Mesodermal cell (in vitro differentiated cells): ENCODE measurements around the gene BPIFB3.

ENCODE experiments used
- H3K27ac ChIP-seq: 2 replicates; pipeline ENCODE4 v1.7.0; 2013; ENCODE audit warnings: mild to moderate bottlenecking, low read depth, low read length, moderate library complexity; ENCODE audit not compliant: severe bottlenecking
- H3K36me3 ChIP-seq: 2 replicates; pipeline ENCODE4 v1.7.1; 2013; ENCODE audit warnings: mild to moderate bottlenecking, low read length, moderate library complexity; ENCODE audit not compliant: control insufficient read depth, insufficient read depth
- H3K4me1 ChIP-seq: one replicate; pipeline ENCODE4 v1.7.1; 2013; ENCODE audit warnings: mild to moderate bottlenecking, low read length; ENCODE audit not compliant: insufficient read depth, control insufficient read depth, poor library complexity, severe bottlenecking
- H3K4me3 ChIP-seq: 2 replicates; pipeline ENCODE4 v1.7.0; 2013; ENCODE audit warnings: low read length, control low read depth, mild to moderate bottlenecking; ENCODE audit not compliant: insufficient read depth, poor library complexity, severe bottlenecking; ENCODE audit errors: extremely low read depth
- H3K9me3 ChIP-seq: 2 replicates; pipeline ENCODE4 v1.7.1; 2013; ENCODE audit warnings: mild to moderate bottlenecking, low read length, moderate library complexity; ENCODE audit not compliant: control insufficient read depth
- WGBS, 2 experiments: methylation state at CpG; one replicate each; pipeline ENCODE4 v1.1.5; 2013; ENCODE audit warnings: missing lambda C conversion rate in 2 of 2; ENCODE audit not compliant: insufficient coverage in 2 of 2; 5-methylcytosine and 5-hydroxymethylcytosine counted together

Gene BPIFB3

DNA sequence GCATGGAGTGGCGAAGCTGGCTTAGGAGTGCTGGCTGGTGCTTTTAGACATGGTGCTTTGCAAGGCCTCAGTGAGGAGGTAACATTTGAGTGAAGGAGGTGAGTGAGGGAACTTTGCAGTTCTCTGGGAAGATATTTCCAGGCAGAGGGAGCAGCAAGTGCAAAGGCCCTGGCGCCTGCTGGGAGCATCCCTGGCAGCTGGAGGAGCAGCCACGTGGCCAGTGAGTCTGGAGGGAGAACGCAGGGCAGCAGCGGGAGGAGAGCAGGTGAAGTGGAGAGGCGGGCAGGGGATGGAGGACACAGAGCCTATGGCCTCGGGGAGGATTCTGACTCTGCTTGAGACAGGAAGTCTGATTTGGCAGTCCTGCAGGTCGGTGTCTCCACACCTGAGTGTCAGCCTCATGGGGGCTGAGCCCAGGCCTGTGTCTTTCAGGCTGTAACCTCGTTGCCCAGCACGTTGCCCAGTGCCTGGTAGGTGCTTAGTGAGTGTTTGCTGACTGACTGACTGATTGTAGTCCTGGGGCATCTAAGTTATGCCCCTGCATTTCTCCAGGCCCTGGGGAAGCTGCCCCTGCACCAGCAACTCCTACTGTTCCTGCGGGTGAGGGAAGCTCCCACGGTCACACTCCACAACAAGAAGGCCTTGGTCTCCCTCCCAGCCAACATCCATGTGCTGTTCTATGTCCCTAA, 14.7 kb downstream of the BPIFB3 start:
- no peaks in the 10 kb centered on the region for H3K4me1 ChIP-seq
- H3K36me3 ChIP-seq = no peaks in the 10 kb centered on the region
- no peak overlapping the region for H3K27ac ChIP-seq
- WGBS, 2 experiments = 85 to 90% methylated on average over 9 to 10 of the region's 12 CpGs
- no peaks in the 10 kb centered on the region for H3K9me3 ChIP-seq
- no peak overlapping the region for H3K4me3 ChIP-seq

DNA sequence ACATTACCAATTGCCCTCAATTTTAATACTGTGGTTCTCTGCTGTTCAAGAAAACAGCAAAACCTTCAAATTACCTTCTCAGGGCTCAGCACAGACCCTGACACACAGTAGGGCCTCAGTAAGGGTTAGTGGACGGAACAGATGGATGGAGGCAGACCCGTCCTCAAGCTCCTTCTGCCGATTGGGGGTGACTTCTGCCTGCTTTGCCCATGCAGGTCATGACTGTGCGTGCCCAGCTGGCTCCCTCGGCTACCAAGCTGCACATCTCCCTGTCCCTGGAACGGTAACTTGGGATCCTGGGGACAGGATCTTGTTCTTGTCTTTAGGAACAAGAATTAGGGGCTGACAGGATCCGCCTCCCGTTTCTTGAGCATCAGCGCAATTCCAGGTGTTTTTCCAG, 16.0 kb downstream of the BPIFB3 start:
- H3K36me3 ChIP-seq = no peaks in the 10 kb centered on the region
- no peaks in the 10 kb centered on the region for H3K9me3 ChIP-seq
- 92 to 93% methylated on average over 8 to 9 of the region's 9 CpGs for WGBS, 2 experiments
- H3K4me1 ChIP-seq = no peaks in the 10 kb centered on the region
- H3K4me3 ChIP-seq = no peak overlapping the region
- H3K27ac ChIP-seq = no peak overlapping the region

DNA sequence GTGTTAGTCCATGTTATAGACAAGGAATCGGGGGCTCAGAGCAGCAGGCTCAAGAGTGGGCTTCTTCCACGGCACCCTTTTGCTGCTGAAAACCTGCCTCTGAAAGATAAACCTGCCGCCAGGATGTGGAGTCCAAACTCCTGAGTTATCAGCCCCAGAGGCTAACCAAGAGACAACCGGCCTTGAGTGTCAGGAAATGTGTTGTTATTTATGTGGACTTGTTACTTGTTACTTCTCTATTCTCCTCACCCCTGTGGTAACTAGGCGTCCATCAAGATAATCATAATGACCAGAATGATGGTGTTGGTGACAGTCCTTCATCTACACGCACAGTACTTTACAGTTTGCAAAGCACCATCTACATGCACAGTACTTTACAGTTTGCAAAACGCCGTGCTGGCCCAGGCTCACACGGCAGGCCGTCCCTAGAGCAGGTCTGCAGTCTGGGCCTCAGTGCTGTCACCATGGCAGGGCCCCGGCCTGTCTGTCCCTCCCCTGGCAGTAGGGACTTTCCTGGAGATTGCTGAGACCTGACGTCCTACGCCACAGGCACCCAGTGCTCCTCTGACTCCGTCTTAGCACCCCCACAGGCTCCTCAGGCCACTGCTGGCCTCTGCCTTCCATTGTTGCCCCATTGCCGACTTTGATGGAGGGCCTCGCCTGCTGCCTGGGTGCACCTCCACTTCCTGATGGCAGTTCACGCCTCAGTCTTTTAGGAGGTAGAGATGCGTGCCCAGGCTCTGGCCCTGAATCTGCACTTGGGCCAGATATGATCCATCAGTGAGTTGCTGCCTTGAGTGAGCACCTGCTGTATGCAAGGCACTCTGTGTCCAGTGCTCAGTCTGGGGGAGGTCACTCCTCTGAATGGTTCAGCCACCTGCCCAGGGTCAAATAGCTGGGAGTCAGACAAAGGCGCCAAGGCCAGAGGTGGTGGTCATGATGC, 16.7 kb downstream of the BPIFB3 start:
- 89 to 91% methylated on average over 14 to 17 of the region's 19 CpGs for WGBS, 2 experiments
- Histone ChIP-seq H3K27ac (no peak overlapping the region), H3K4me3 (no peak overlapping the region), H3K4me1 (peaks cover 3% of the 10 kb centered on the region), H3K36me3 (no peaks in the 10 kb centered on the region), H3K9me3 (no peaks in the 10 kb centered on the region)

DNA sequence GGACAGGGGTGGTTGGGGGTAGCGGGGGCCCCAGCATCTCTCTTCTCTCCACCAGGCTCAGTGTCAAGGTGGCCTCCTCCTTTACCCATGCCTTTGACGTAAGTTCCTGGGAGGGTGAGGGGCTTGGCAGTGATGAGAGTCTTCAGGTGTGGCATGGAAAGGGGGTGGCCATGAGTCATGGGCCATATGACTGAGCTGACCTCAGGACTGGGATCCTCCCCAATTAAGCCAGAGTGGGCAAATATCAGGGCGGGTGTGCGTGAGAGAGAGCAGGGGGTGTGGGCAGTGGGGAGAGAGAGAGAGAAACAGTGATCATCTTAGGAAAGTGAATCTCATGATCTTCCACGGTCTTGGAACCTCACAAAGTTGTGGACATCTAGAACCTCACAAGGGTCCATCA, 17.5 kb downstream of the BPIFB3 start:
- Histone ChIP-seq H3K4me1 (peaks cover 9% of the 10 kb centered on the region), H3K36me3 (no peaks in the 10 kb centered on the region), H3K4me3 (no peak overlapping the region), H3K27ac (no peak overlapping the region), H3K9me3 (no peaks in the 10 kb centered on the region)
- WGBS, 2 experiments = 58 to 83% methylated on average over 2 to 4 of the region's 5 CpGs

DNA sequence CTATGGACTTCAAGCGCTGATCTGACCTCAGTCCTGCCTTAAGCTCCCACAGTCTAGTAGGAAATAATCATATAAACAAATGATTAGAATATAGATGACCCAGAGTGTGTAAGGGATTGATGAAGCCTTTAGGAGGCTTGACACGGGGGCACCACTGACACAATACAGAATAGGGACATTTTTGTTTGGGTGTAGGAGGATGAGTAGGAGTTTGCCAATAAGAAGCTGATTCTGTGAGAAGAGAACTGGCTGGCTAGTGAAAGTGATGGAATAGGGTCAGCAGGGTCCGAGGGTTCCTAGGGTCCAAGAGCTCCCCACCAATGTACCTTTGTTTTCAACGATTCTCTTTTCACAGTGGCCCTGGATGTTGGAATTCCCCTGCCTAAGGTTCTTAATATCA, 18.7 kb downstream of the BPIFB3 start:
- Histone ChIP-seq H3K4me1 (peaks cover 10% of the 10 kb centered on the region), H3K27ac (no peak overlapping the region), H3K4me3 (no peak overlapping the region), H3K36me3 (no peaks in the 10 kb centered on the region), H3K9me3 (no peaks in the 10 kb centered on the region)
- WGBS, 2 experiments = 82 to 96% methylated on average over 3 of the region's 4 CpGs

DNA sequence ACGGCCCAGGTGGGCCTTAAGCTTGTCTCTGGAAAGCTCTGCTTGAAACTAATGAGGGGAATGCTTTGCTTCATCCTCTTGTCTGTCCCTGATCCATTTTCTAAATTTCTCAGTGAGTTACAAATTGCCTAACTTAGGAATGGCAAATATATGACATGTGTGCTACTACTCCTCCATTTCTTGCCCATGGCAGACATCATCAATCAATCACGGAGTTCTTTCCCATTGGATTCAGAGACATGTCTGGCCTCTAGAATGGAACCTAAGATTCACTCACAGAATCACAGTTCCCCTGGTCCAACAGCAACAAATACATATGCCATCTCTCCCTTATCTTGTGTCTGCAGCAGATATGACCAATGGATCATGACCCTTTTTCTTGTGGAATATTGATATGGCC, 19.1 kb downstream of the BPIFB3 start:
- WGBS, 2 experiments = 100% methylated on average over 2 of the region's 2 CpGs
- Histone ChIP-seq H3K4me1 (peaks cover 10% of the 10 kb centered on the region), H3K9me3 (no peaks in the 10 kb centered on the region), H3K36me3 (no peaks in the 10 kb centered on the region), H3K27ac (no peak overlapping the region), H3K4me3 (no peak overlapping the region)

DNA sequence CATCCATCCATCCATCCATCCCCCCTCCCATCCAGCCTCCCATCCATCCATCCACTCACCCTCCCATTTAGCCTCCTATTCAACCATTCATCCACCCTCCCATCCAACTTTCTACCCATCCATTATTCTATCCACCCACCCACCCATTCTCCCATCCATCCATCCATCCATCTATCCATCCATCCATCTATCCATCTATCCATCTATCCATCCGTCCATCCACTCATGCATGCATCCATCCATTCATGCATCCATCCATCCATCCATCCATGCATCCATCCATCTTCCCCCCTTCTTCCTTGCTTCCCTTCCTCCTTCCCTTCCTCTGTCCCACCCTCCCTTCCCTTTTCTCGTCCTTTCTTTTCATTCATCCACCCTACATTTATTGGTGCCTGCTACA, 21.0 kb downstream of the BPIFB3 start:
- no peaks in the 10 kb centered on the region for H3K9me3 ChIP-seq
- H3K27ac ChIP-seq = no peak overlapping the region
- no peaks in the 10 kb centered on the region for H3K36me3 ChIP-seq
- H3K4me1 ChIP-seq = peaks cover 10% of the 10 kb centered on the region
- H3K4me3 ChIP-seq = no peak overlapping the region
- 85 to 95% methylated on average over 2 of the region's 2 CpGs for WGBS, 2 experiments

DNA sequence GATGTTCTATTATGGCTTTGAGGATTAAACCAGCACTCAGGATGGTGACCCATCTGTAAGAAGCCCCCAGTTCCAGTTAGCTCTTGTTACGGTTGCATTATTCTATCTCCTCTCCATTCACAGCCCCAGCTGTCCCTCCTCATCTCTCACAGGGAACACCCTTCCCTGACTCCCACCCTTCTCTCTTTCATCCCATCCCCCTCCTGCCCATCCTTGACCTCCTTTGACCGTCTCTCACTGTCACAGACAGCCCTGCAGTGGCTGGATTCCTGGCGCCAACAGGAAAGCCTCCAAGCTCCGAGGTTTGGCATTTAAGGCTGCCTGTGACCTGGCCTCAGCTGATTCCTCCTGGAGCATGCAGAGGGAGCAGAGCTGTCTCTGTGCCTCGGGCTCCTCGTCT, 21.6 kb downstream of the BPIFB3 start:
- WGBS, 2 experiments = 75 to 81% methylated on average over 5 to 6 of the region's 6 CpGs
- H3K36me3 ChIP-seq = no peaks in the 10 kb centered on the region
- peaks cover 10% of the 10 kb centered on the region for H3K4me1 ChIP-seq
- no peaks in the 10 kb centered on the region for H3K9me3 ChIP-seq
- no peak overlapping the region for H3K27ac ChIP-seq
- H3K4me3 ChIP-seq = no peak overlapping the region

DNA sequence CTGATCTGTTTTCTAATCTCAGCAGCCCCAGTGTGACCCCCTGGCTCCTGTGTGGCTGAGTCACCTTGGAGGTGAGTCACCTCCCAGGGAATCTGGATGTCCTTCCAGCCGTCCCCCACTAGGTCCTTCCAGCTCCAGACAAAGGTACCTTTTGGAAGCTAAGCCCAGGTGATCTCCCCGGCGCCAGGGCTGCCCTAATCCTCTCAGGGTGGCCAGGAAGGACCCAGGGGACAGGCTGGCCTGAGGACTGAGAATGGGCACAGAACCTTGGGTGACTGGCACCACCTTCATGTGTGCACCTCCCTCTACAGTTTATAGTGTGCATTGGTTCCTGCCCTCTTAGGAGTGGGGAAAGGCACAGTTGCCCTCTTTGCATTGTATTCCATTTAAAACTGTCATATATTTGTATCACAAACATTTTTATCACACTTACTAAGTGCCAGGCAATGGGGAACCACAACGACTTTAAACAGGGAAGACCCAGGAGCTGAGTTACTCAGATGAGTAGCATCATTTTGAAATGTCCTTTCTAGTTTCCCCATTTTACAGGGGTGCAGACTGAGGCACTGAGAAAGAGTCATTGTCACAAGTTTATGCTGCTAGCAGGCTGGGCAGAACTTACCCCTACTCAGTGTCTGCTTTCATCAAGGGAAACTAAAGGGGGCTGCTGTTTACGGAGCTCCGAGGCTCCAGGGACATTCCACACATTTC, 23.1 kb downstream of the BPIFB3 start:
- no peak overlapping the region for H3K27ac ChIP-seq
- H3K9me3 ChIP-seq = no peaks in the 10 kb centered on the region
- no peak overlapping the region for H3K4me3 ChIP-seq
- WGBS, 2 experiments = 59 to 63% methylated on average over 4 of the region's 6 CpGs
- no peaks in the 10 kb centered on the region for H3K36me3 ChIP-seq
- H3K4me1 ChIP-seq = peaks cover 10% of the 10 kb centered on the region

DNA sequence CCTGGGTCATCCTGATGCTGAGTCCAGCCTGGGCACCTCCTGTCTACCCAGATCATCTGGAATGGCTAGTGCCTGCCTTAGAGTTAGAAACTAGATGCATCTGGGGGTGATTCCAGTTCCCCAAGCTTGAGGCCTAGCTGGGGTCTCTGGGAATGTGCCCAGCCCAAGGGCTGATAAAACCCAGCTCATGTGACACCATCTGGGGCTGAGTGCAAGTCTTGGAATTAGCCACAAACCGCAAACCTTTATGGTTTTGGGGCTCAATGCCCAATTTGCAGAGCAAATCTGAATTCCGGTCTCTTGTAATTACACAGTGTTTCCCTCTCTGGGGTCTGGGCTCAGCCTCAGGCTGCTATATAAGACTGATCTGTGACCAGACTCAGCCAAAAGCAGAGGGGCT, 25.6 kb downstream of the BPIFB3 start, which contains the start of gene BPIFB4:
Gene BPIFB4 (plus strand): TSS at position 385 of the 400 bp plus-strand sequence. CDS start 1,884 bp downstream, outside the sequence.
- WGBS, 2 experiments = 91 to 100% methylated on average over 2 of the region's 2 CpGs
- no peak within 1 kb of the TSS for H3K27ac ChIP-seq

More for the DNA sequence above, 25.6 kb downstream of the BPIFB3 start, which contains the start of gene BPIFB4:
- no peaks in the 10 kb centered on the region for H3K9me3 ChIP-seq
- peaks cover 10% of the 10 kb centered on the region for H3K4me1 ChIP-seq
- H3K4me3 ChIP-seq = no peak within 1 kb of the TSS
- H3K36me3 ChIP-seq = no peaks in the 10 kb centered on the region
